NCI-H1694 treated with DMSO at 0.1 percent for 48 hours (cell line): Measurements from ENCODE around the gene PNMA8C.
"Not testable (repeated sequence)": the region's sequence is repeated elsewhere in the genome, so short reads cannot be mapped to it uniquely, and the experiment has no call there.

Experiments used
- DNase-seq: peaks from one replicate; lab custom pipeline; 2025; lab: John Stamatoyannopoulos, UW

The PNMA8C gene

DNA sequence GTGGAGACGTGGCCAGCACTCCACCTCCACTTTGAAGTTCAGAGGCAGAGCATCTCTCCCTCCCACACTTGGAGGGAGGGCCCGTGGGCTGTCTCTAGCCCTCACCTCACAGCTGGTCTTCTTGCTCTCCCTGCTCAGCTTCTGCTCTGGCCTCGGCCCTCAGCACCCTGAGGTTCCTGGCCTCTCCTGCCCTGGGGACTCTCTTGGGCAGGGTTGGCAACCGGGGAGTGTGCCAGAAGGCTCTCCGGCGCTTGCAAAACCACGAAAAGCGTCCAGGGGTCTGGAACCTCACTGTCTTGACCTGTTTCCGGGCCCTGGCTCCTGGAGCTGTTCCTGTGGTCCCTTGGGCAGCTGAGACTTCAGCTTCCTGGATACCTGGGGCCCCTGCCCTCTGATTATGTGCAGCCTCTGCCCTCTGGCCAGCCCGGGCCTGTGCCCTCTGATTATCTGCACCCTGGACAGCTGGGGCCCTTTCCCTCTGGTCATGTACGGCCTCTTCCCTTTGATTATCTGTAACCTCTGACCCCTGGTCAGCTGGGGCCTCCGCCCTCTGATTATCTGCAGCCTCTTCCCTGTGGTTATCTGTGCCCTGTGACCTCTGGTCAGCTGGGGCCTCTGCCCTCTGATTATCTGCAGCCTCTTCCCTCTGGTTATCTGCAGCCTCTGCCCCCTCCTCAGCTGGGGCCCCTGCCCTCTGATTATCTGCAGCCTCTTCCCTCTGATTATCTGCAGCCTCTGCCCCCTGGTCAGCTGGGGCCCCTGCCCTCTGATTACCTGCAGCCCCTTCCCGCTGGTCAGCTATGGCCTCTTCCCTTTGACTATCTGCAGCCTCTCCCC is 17.4 kb downstream of the PNMA8C start:
- no peak for DNase-seq

- no peak for DNase-seq
These were observed 18.3 kb downstream of the PNMA8C start for GRCh38 chr19:46410205-46411087.

DNA sequence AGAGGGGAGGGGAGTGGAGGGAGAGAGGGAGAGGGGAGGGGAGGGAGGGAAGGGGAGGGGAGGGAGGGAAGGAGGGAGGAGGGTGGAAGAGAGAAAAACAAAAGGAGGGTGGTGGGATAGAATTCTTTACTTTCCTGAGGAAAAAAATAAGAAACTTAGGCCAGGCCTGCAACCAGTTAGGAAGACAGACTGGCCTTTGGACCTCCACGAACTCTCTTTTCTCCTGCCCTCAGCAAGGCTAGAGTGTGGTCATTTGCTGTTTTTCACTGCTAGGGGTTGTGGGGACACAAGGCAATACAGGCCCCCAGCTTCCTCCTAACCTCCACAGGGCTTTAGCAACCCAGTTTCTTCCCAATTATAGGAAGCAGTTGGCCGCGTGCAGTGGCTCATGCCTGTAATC is 19.5 kb downstream of the PNMA8C start:
- DNase-seq: no peak

DNA sequence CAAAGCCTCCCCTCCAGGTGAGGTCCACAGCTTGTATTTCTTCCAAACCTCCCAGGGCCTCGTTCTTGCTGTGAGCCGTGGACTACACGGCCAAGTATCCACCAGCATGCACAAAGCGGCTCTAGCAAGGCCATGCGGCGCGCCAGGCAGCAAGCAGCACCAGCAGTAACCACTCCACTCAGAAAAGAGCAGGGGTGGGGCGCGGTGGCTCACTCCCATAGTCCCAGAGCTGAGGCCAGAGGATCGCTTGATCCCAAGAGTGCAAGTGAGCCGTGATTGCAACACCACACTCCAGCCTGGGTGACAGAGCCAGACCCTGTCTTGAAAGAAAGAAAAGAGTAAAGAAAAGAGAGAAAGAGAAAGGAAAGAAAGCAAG is 20.1 kb downstream of the PNMA8C start:
- no peak for DNase-seq

DNA sequence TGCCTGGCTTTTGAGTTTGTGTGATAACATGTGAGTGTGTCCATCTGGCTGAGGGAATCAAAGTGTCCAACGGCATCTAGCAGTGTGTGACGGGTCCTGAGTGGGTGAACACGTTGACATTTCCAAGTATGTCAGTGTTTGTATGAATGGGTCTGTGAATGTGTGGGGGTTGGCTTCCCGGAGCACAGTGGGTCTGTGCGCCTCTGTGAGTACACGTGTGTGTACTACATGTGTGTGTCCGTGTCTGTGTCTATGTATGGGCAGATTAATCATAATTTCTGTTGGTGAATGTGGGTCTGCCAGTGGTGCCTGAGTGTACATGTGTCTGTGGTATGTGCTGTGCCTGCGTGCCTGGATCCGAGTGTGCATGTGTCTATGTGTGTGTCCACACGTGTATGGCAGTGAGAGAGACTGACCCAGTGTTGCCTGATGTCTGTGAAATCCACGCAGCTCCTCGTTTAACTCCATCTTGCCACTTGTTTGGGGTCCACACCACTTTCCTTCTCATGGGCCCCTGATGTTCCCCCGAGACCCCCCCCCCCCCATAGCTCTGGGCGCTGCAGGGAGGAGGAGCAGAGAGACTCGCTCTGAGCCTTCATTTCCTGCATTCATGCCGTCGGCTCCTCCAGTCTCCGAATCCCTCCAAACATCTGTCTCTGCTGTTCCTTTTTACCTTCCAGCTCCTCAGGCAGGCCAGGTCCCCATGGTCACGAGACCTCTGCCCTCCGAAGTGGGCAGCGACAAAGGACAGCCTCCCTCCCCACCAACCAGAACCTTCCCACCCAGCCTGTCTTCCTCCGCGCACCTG is 20.7 kb downstream of the PNMA8C start:
- no peak for DNase-seq

DNA sequence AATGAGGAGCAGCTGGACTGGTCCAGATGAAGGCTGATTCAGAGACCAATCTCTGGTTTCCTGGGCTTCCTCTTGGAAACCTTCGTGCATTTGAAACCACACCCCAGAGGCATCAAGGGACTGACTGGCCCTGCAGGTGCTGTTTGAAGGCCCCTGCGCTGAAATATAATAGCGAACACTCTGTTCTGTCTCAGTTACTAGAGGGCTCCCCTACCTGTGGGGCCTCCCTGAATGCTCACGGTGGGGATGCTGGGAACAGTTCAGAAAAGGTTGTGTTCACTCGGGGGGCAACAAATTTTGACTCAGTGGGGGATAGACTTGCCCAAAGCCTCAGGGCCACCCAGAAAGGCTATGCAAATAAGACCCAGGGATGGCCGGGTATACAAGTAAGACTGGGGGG is 21.8 kb downstream of the PNMA8C start:
- DNase-seq: no peak

DNA sequence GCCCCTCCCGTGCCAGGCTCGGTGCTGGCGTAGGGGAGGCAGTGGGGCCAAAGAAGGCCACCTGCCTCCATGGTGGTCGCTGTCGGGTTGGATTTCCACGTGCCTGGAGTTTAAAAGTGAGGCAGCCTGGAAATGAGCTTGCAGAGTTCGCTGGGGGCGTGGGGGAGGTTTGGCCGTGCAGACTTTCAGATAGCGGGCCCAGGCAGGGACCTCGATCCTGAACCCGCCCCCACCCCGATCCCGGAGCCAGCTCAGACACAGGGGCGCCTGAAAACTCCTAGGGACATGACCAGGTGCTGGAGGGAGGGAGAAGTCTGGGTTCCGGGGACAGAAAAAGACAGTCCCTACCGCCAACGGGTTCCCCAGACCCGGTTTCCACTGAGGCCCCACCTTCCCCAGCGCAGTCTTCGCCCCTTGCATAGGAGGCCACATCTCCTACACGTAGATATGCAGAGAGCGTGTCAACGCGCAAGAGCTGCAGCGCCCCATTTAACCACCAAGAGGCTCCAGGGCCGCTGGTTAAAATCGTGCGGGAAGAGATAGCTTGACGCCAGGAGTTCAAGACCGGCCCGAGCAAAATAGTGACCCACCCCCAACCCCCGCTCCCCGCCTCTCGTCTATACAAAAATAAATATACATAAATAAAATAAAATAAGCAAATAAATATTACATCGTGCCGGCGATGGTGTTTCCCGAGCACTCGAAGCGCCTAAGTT is 23.8 kb downstream of the PNMA8C start:
- no peak for DNase-seq

DNA sequence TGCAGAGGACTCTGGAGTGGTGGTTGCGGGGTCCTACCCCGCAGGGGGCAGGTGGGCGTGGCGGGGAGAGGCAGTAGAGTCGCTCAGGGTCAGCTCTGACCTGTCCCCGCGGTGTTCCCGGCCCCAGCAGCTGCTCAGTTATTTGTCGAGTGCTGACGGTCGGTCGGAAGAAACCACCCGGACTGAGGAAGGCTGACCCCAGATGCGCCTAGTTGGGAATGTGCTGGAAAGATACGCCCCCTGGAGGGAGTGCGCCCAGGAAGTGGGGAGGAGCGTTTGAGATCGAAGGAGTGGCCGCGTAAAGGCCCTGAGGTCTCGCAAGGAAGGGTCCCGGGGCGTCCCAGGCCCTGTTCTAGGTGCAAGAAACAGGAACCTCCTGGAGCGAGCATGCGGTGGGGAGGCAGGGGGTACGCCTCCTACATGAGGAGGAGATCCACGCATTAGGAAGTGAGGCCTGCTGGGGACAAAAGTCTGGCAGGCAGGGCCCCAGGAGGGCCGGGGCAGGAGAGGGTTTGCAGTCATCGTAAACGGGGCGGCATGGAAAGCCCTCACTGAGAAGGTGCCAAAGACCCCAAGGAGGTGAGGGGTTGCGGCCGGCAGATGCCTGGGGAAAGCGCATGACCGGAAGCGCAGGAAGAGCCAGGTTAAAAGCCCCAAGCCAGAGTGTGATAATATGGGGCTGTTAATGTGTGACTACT is 24.5 kb downstream of the PNMA8C start:
- DNase-seq: no peak

DNA sequence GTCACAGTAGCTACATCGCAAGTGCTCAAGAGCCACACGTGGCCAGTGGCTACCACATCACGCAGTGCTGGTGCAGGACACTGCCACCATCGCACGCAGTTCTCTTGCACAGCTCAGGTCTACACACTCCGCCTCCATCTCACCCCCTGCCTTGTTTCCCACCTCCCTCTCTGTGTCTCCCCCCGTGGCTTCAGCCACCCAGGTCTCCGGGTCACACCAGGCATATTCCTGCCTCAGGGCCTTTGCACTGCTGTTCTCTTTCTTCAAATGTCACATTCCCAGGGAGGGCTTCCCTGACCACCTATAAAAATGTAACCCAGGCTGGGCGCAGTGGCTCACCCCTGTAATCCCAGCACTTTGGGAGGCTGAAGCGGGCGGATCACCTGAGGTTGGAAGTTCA is 26.0 kb downstream of the PNMA8C start:
- no peak for DNase-seq

- DNase-seq: not testable (repeated sequence)
These were observed 30.8 kb downstream of the PNMA8C start for GRCh38 chr19:46397801-46398479.

GRCh38 chr19:46394402-46394797 is 34.3 kb downstream of the PNMA8C start:
- DNase-seq: no peak

GRCh38 chr19:46393456-46394401 is 35.0 kb downstream of the PNMA8C start:
- DNase-seq: no peak

DNA sequence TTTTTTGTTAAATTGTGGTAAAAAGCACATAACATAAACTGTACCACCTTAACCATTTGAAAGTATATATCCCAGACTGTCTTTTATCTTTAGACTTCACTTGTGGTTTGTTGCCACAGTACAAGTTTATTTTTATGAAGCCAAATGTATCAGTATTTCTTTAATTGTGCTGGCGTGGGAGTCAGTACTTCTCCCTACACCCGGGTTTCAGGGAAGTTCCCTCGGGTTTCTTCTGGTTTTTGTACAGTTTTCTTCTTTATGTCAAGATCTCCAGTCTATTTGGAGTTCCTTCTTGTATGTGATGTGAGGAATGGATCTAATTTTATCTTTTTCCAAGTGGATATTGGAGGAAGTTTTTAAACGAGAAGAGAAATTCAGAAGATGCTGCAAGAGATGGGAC is 35.9 kb downstream of the PNMA8C start:
- no peak for DNase-seq

DNA sequence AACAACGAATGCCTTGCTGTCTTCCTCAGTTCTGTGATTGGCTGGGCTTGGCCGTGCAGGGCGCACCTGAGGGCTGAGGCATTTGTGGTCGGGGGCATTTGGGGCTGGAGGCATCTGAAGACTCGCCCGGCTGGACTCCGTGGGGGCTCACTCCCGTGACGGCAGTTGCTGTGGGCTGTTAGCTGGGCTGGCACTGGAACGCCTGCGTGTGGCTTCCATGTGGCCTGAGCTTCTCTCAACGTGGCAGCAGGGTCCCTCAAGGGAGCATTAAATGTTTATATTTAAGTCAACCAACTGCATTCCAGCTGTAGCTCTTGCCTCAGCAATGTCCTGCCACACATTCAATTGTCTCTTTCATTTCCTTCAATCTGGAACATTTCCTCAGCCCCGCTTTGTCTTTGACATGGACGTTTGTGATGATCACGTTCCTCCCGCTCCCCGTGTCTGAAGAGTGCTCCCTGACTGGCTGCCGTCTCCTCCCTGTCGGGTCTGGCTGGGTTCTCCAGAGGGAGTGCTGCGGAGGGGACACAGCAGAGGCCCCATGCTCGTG is 36.4 kb downstream of the PNMA8C start:
- DNase-seq: peak; percentile 46

DNA sequence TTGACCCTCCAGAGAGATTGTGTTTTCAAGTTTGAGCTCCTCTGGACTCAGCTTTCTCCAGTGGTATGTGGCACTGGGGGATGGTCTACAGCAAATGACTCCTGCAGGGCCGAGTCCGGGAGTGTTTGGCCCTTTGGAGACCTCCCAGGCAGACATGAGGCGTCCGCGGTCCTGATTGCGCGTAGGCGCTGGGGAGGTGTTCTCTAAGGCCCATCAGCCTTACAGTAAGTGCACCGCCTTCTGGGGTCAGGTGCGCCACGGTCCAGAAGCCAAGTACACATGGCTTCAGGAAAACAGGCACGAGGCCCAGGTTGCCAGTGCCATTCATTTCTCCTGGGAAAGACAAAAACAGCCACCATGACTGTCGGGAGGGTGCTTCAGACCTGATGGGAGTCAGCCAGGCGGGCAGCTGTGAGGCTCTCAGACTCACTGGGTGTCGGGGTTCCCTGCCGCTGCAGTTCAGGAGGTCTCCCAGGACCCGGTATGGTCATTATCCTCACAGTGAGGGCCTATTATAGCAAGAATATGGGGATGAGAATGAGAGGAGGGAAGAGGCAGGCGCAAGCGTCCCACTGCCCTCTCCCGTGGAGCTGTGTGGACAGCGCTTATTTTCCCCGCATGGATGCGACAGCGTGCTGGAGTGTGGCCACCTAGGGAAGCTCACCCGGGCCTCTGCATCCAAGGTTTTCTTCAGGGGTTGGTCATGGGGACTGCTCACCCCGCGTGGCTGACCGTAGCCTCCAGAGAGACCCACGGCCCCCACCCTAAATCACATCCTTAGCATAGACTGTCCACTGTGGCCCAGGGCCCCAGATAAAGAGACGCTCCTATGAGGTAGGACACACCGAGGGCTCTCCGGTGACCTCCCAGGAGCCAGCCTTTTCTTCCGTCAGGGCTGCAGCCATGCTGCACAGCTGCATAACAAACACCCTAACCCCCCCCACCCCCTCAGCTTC is 37.2 kb downstream of the PNMA8C start:
- DNase-seq: no peak

DNA sequence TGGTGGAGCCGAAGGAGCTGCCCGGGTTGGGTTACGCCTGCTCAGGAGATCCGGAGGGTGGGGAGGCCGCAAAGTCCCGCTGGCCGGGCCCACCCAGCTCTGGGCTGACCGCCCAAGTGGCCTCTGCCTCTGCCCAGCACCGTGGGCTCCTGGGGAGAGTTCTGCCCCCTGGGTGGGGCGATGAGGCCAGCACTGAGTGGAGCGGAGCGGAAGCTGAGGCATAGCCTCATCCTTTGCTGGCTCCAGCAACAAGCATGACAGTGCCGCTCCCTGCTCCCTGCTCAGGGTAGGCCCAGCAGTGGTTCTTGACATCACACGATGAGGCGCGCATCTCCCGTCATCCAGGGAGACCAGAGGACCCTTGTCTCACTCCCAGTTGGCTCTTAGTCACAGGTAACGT is 37.9 kb downstream of the PNMA8C start:
- no peak for DNase-seq

GRCh38 chr19:46390121-46390858 is 38.4 kb downstream of the PNMA8C start:
- no peak for DNase-seq
